Right renal pelvis (tissue), 4 donors: ENCODE measurements around the gene NDUFS5. TPM values are rescaled to one million over a fixed set of nuclear protein-coding genes. Genes with fewer than 3 reads are reported as not detected.

Experiments used
- polyA plus RNA-seq, 4 donors: library from polyadenylated mRNA; unstranded; fragments of 120-200 nt; gene quantifications; one replicate each; pipeline ENCODE4 v1.2.1, GENCODE V29; 2013; ENCODE audit not compliant: insufficient read length in 4 of 4

The NDUFS5 gene
- polyA plus RNA-seq, 4 donors, result 270 to 313 (median 282) TPM

Other genes with a start within 250 kb of the NDUFS5 start
- gene RRAGC, start 166.6 kb upstream of the NDUFS5 start, polyA plus RNA-seq, result 10 to 100 TPM; 33.3 to 40.1 (median 39.3) TPM
- gene MYCBP, start 153.0 kb upstream of the NDUFS5 start, polyA plus RNA-seq, result 10 to 100 TPM; 31.5 to 38.0 (median 34.1) TPM
- gene GJA9, start 144.8 kb upstream of the NDUFS5 start, polyA plus RNA-seq, result under 1 TPM in 3 of 4 donors, not detected in 1; 0.10 to 0.39 (median 0.37) TPM
- gene RHBDL2, start 84.5 kb upstream of the NDUFS5 start, polyA plus RNA-seq, result 1 to 10 TPM; 1.0 to 1.4 (median 1.1) TPM
- 100 to 1,000 TPM in 3 of 4 donors, 10 to 100 TPM in 1; 86.2 to 123 (median 116) TPM for gene AKIRIN1, start 35.1 kb upstream of the NDUFS5 start, polyA plus RNA-seq
- 100 to 1,000 TPM; 208 to 264 (median 240) TPM for gene MACF1, start 178.3 kb downstream of the NDUFS5 start, polyA plus RNA-seq